ENCODE results near the gene SLC9A9.

GRCh38 chr3:143344516-143345165, 503.6 kb downstream of the SLC9A9 start:
- TF ChIP-seq FOXJ3 (CRISPR knock-in tag; IDR thresholded peaks at IDR 0.05), result no peak
- TF ChIP-seq RAD21 (IDR thresholded peaks at IDR 0.05; ENCODE audit: low read length), result no peak
- TF ChIP-seq, protein P1, sequence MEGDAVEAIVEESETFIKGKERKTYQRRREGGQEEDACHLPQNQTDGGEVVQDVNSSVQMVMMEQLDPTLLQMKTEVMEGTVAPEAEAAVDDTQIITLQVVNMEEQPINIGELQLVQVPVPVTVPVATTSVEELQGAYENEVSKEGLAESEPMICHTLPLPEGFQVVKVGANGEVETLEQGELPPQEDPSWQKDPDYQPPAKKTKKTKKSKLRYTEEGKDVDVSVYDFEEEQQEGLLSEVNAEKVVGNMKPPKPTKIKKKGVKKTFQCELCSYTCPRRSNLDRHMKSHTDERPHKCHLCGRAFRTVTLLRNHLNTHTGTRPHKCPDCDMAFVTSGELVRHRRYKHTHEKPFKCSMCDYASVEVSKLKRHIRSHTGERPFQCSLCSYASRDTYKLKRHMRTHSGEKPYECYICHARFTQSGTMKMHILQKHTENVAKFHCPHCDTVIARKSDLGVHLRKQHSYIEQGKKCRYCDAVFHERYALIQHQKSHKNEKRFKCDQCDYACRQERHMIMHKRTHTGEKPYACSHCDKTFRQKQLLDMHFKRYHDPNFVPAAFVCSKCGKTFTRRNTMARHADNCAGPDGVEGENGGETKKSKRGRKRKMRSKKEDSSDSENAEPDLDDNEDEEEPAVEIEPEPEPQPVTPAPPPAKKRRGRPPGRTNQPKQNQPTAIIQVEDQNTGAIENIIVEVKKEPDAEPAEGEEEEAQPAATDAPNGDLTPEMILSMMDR (IDR thresholded peaks at IDR 0.05), result no peak
- no peak for TF ChIP-seq POLR2AphosphoS5 (IDR thresholded peaks at IDR 0.05; ENCODE audit: low read depth, low read length)
- no peak for TF ChIP-seq NFIC (IDR thresholded peaks at IDR 0.05; ENCODE audit: borderline replicate concordance)
- TF ChIP-seq ZBTB33 (IDR thresholded peaks at IDR 0.05; ENCODE audit: borderline replicate concordance, low read depth), result no peak
- no peak for TF ChIP-seq TAF1 (IDR thresholded peaks at IDR 0.05; ENCODE audit: borderline replicate concordance, low read depth, low read length)
- TF ChIP-seq GABPA (IDR thresholded peaks at IDR 0.05; ENCODE audit: low read depth), result no peak

All from SK-N-SH (cell line).